CD4-positive, alpha-beta T cell (primary cell): ENCODE measurements around the gene RAB5B. TPM values are rescaled to one million over a fixed set of nuclear protein-coding genes. Genes with fewer than 3 reads are reported as not detected.
"Not testable (repeated sequence)": the region's sequence is repeated elsewhere in the genome, so short reads cannot be mapped to it uniquely, and the experiment has no call there.

Experiments used
- ATAC-seq: fragments of 200-7000 bp; cut with Tn5 transposase; one replicate; pipeline ENCODE4 v1.10.0; 2022; ENCODE audit warnings: mild to moderate bottlenecking; ENCODE audit not compliant: poor library complexity
- CTCF ChIA-PET: fragments of 350-600 bp; sonication (Branson Sonifier 250); formaldehyde crosslinking; loops from one replicate; lab custom pipeline; 2021; ENCODE audit warnings: antibody characterized with exemption, inconsistent platforms; lab: Charles Lee
- POLR2A ChIA-PET: fragments of 350-600 bp; sonication (Branson Sonifier 250); formaldehyde crosslinking; loops from one replicate; lab custom pipeline; 2021; ENCODE audit warnings: antibody characterized with exemption, inconsistent platforms; lab: Charles Lee
- DNase-seq, 14 experiments: peaks; one replicate each; pipeline ENCODE4 v3.0.0-alpha.2; 2013 to 2020; ENCODE audit warnings: mixed read lengths in 2 of 14
- H3K27ac ChIP-seq, 2 donors: one replicate each; pipeline versions ENCODE4 v1.5.1 to v1.7.0; 2013; ENCODE audit warnings: low read length in 2 of 2, low read depth in 1 of 2, mild to moderate bottlenecking in 1 of 2
- H3K27me3 ChIP-seq, 2 experiments: 1 replicate in 1 of 2; 2 replicates in 1 of 2; pipeline versions ENCODE4 v1.6.1 to v1.7.0; 2013; ENCODE audit warnings: low read length in 2 of 2, control low read depth in 1 of 2, mild to moderate bottlenecking in 1 of 2, moderate library complexity in 1 of 2; ENCODE audit not compliant: insufficient read depth in 2 of 2, control insufficient read depth in 1 of 2
- H3K36me3 ChIP-seq: one replicate; pipeline ENCODE4 v1.6.1; 2013; ENCODE audit warnings: low read length, control low read depth; ENCODE audit not compliant: insufficient read depth
- H3K4me1 ChIP-seq: one replicate; pipeline ENCODE4 v1.6.1; 2013; ENCODE audit warnings: low read length, control low read depth; ENCODE audit not compliant: insufficient read depth
- H3K4me3 ChIP-seq: one replicate; pipeline ENCODE4 v1.5.1; 2013; ENCODE audit warnings: mild to moderate bottlenecking, low read length, moderate library complexity
- H3K9me3 ChIP-seq, 2 experiments: 1 replicate in 1 of 2; 2 replicates in 1 of 2; pipeline versions ENCODE4 v1.6.1 to v1.7.0; 2013; ENCODE audit warnings: low read length in 2 of 2, mild to moderate bottlenecking in 2 of 2, control low read depth in 1 of 2, moderate library complexity in 1 of 2; ENCODE audit not compliant: control insufficient read depth in 1 of 2, insufficient read depth in 1 of 2
- H3K27ac Mint-ChIP-seq: one replicate; pipeline ENCODE4 v1.8.0; 2020; ENCODE audit warnings: mixed read lengths
- H3K27me3 Mint-ChIP-seq: one replicate; pipeline ENCODE4 v1.8.0; 2021; ENCODE audit warnings: mixed read lengths
- H3K36me3 Mint-ChIP-seq: one replicate; pipeline ENCODE4 v1.8.0; 2021; ENCODE audit warnings: low read depth, mixed read lengths
- H3K4me1 Mint-ChIP-seq: one replicate; pipeline ENCODE4 v1.8.0; 2021; ENCODE audit warnings: low read depth, mixed read lengths
- H3K4me3 Mint-ChIP-seq: one replicate; pipeline ENCODE4 v1.8.0; 2020; ENCODE audit warnings: mild to moderate bottlenecking, mixed read lengths
- H3K9me3 Mint-ChIP-seq: one replicate; pipeline ENCODE4 v1.8.0; 2020; ENCODE audit warnings: mixed read lengths
- CTCF ChIP-seq: fragments of 200-600 bp; IDR thresholded peaks from one replicate; pipeline ENCODE4 v1.8.0; 2022; ENCODE audit warnings: antibody characterized with exemption, mild to moderate bottlenecking
- intact Hi-C, 2 experiments: fragments of 100-400 bp; cut with DNase I in 1 of 2; cut with micrococcal nuclease in 1 of 2; formaldehyde crosslinking; loops; one replicate each; pipeline versions ENCODE4 v1.15.1 to v1.9.0; 2023 to 2025; cut with DNase I, micrococcal nuclease
- total RNA-seq, 174 experiments: library from RNA in 2 of 174; stranded (reverse) in 2 of 174; gene quantifications; one replicate each; pipeline ENCODE4 v1.2.3 and lab custom pipeline; 2021 to 2026

The RAB5B gene
- total RNA-seq, 2 experiments from 2014 or later, result 21.6 to 27.4 TPM

GRCh38 chr12:56041552-56042429, 67.9 kb downstream of the RAB5B start, which contains the start of gene RPS26:
TSS of gene RPS26 (plus strand) at chr12:56041918. CDS start at chr12:56042167, 249 bp downstream.
- ChIA-PET POLR2A (interaction anchor here (1.0 to 1.5 kb wide), 5 partner anchors 32 to 75 kb away, joined by 3 to 12 read pairs (median 3); partner anchors contain the start of genes PA2G4 and SUOX), CTCF (interaction anchor here (0.8 to 2.5 kb wide), 5 partner anchors 12 to 303 kb away, joined by 3 to 18 read pairs (median 3); partner anchors contain the start of gene RAB5B)
- Histone ChIP-seq H3K36me3 (peaks cover 33% of the 10 kb centered on the region), H3K27ac (peak within 1 kb of the TSS; percentile 88 to 90), H3K9me3 (no peaks in the 10 kb centered on the region), H3K4me3 (peak within 1 kb of the TSS; percentile 95), H3K27me3 (no peaks in the 10 kb centered on the region), H3K4me1 (peaks cover 32% of the 10 kb centered on the region)
- intact Hi-C loops, result loop anchor here (1.0 to 10.0 kb wide), 13 partner anchors 34 to 303 kb away; partner anchors contain the start of genes PA2G4 (in 2 of the 2), ANKRD52 (in 1 of the 2), DGKA (in 1 of the 2) and DNAJC14 (in 1 of the 2)
- Mint-ChIP-seq H3K27ac (peak within 1 kb of the TSS; percentile 86), H3K4me1 (peaks cover 51% of the 10 kb centered on the region), H3K36me3 (peaks cover 49% of the 10 kb centered on the region), H3K27me3 (no peaks in the 10 kb centered on the region), H3K9me3 (no peaks in the 10 kb centered on the region), H3K4me3 (peak within 1 kb of the TSS; percentile 94)
- TF ChIP-seq CTCF, result peak; percentile 43
- DNase-seq, result peak; percentile 81 to 99 (median 89)
- ATAC-seq, result peak; percentile 92

GRCh38 chr12:56042430-56042813, 68.5 kb downstream of the RAB5B start:
- peak overlapping the region; percentile 86 for H3K27ac Mint-ChIP-seq
- Histone ChIP-seq H3K4me1 (peaks cover 36% of the 10 kb centered on the region), H3K4me3 (peak overlapping the region; percentile 95), H3K27ac (peak overlapping the region; percentile 88 to 90), H3K36me3 (peaks cover 33% of the 10 kb centered on the region)
- intact Hi-C loops, result loop anchor here (1.0 to 10.0 kb wide), 8 partner anchors 62 to 300 kb away; partner anchors contain the start of genes PA2G4 (in 2 of the 2), ANKRD52 (in 1 of the 2), DGKA (in 1 of the 2) and DNAJC14 (in 1 of the 2)
- DNase-seq, POLR2A ChIA-PET, ATAC-seq, H3K9me3 Mint-ChIP-seq, H3K27me3 ChIP-seq, H3K27me3 Mint-ChIP-seq, H3K9me3 ChIP-seq: not testable (repeated sequence)
- CTCF ChIA-PET, result interaction anchor here (2.0 kb wide), 1 partner anchor 46 kb away, joined by 8 read pairs; the partner anchor contains the start of gene SUOX
- peaks cover 57% of the 10 kb centered on the region for H3K4me1 Mint-ChIP-seq
- H3K4me3 Mint-ChIP-seq, result peak overlapping the region; percentile 94
- peaks cover 50% of the 10 kb centered on the region for H3K36me3 Mint-ChIP-seq

- no peak for ATAC-seq
- no peak for DNase-seq
- Mint-ChIP-seq H3K9me3 (no peaks in the 10 kb centered on the region), H3K27me3 (no peaks in the 10 kb centered on the region), H3K4me1 (peaks cover 57% of the 10 kb centered on the region), H3K36me3 (peaks cover 50% of the 10 kb centered on the region), H3K4me3 (peak overlapping the region; percentile 94), H3K27ac (peak overlapping the region; percentile 86)
- POLR2A ChIA-PET, result interaction anchor here (5.8 kb wide), 1 partner anchor 61 kb away, joined by 32 read pairs; the partner anchor contains the start of gene PA2G4
- H3K27ac ChIP-seq, result peak overlapping the region; percentile 88 to 90
- peaks cover 34% of the 10 kb centered on the region for H3K4me1 ChIP-seq
- TF ChIP-seq CTCF, result no peak
- H3K36me3 ChIP-seq, result peaks cover 33% of the 10 kb centered on the region
- H3K4me3 ChIP-seq, result peak overlapping the region; percentile 95
- intact Hi-C loops, result loop anchor here (1.0 to 10.0 kb wide), 8 partner anchors 61 to 301 kb away; partner anchors contain the start of genes PA2G4 (in 2 of the 2), ANKRD52 (in 1 of the 2), DGKA (in 1 of the 2) and DNAJC14 (in 1 of the 2)
- no peaks in the 10 kb centered on the region for H3K27me3 ChIP-seq
- CTCF ChIA-PET, result interaction anchor here (2.0 kb wide), 1 partner anchor 46 kb away, joined by 8 read pairs; the partner anchor contains the start of gene SUOX
- no peaks in the 10 kb centered on the region for H3K9me3 ChIP-seq
Measured at GRCh38 chr12:56042843-56043242, 69.0 kb downstream of the RAB5B start.

Other genes with a start within 250 kb of the RAB5B start
- 10 to 100 TPM; 34.0 to 36.4 TPM for gene CD63, start 245.1 kb upstream of the RAB5B start, total RNA-seq
- gene GDF11, start 231.0 kb upstream of the RAB5B start, total RNA-seq, result 1 to 10 TPM; 4.4 to 6.6 TPM
- 10 to 100 TPM; 38.2 to 38.6 TPM for gene SARNP, start 156.4 kb upstream of the RAB5B start, total RNA-seq
- gene ORMDL2, start 156.0 kb upstream of the RAB5B start, total RNA-seq, result 10 to 100 TPM; 13.0 to 14.9 TPM
- 10 to 100 TPM; 17.8 to 21.0 TPM for gene DNAJC14, start 144.5 kb upstream of the RAB5B start, total RNA-seq
- gene MMP19, start 131.1 kb upstream of the RAB5B start, total RNA-seq, result not detected
- 10 to 100 TPM; 13.7 to 16.7 TPM for gene PYM1, start 46.2 kb upstream of the RAB5B start, total RNA-seq
- 100 to 1,000 TPM; 799 to 818 TPM for gene DGKA, start 42.9 kb upstream of the RAB5B start, total RNA-seq
- not detected for gene PMEL, start 8.0 kb upstream of the RAB5B start, total RNA-seq
- gene CDK2, start 7.2 kb upstream of the RAB5B start, total RNA-seq, result 10 to 100 TPM; 15.8 to 16.0 TPM
- 1 to 10 TPM in 1 of 2 experiments, under 1 TPM in 1; 0.82 to 1.2 TPM for gene SUOX, start 23.2 kb downstream of the RAB5B start, total RNA-seq
- gene IKZF4, start 47.0 kb downstream of the RAB5B start, total RNA-seq, result 1 to 10 TPM; 2.5 to 5.0 TPM
- gene RPS26, start 67.8 kb downstream of the RAB5B start, total RNA-seq, result 100 to 1,000 TPM; 118 to 126 TPM
- gene ERBB3, start 106.1 kb downstream of the RAB5B start, total RNA-seq, result under 1 TPM; 0.22 to 0.47 TPM
- 10 to 100 TPM; 51.0 to 61.0 TPM for gene PA2G4, start 130.5 kb downstream of the RAB5B start, total RNA-seq
- 1,000 to 10,000 TPM; 5,865 to 5,989 TPM for gene RPL41, start 142.6 kb downstream of the RAB5B start, total RNA-seq
- gene ZC3H10, start 144.2 kb downstream of the RAB5B start, total RNA-seq, result 1 to 10 TPM; 6.3 to 8.9 TPM
- 10 to 100 TPM; 88.5 to 90.3 TPM for gene ESYT1, start 154.2 kb downstream of the RAB5B start, total RNA-seq
- gene MYL6B, start 178.5 kb downstream of the RAB5B start, total RNA-seq, result 1 to 10 TPM; 6.2 to 6.4 TPM
- gene MYL6, start 184.3 kb downstream of the RAB5B start, total RNA-seq, result 100 to 1,000 TPM; 670 to 673 TPM
- gene SMARCC2, start 215.4 kb downstream of the RAB5B start, total RNA-seq, result 100 to 1,000 TPM; 104 to 109 TPM
- 10 to 100 TPM; 28.0 to 32.4 TPM for gene RNF41, start 247.8 kb downstream of the RAB5B start, total RNA-seq